ENCODE measurements around the gene ADARB1.

DNA sequence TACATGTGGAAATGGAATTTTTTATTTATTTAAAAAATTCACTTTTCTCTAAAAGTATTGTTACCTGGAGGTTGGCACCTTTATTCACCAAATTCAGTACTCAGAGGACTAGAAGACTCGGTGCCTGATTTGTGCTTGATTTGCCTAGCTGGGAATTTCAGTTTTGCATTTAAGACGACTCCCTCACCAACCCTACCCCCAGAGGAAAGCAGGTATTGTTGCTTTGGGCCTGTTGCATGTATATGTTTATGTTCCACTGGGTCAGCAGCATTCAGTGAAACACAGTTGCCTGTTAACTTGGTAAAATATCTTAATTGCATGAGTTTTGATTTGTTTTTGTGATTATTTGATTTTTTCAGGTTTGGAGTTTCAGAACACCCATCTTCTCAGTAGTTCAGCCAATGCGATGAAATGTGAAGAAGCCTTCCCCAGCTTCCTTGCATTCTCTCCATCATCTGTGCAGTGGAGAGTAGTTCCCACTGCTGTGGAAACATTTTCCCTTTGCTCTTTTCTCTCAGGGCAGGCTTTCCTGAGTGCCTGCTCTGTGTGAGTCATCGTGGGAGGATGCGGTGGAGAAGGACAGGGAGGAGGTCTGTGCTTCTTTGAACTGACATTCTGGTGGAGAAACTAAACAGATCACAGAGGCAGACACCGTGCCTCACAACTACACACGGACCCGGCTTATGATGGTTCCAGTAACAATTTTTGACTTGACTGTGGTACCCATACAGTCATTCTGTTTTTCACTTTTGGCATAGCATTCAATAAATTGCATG lies 6.4 kb downstream of the ADARB1 start:
- TF ChIP-seq, protein P1, sequence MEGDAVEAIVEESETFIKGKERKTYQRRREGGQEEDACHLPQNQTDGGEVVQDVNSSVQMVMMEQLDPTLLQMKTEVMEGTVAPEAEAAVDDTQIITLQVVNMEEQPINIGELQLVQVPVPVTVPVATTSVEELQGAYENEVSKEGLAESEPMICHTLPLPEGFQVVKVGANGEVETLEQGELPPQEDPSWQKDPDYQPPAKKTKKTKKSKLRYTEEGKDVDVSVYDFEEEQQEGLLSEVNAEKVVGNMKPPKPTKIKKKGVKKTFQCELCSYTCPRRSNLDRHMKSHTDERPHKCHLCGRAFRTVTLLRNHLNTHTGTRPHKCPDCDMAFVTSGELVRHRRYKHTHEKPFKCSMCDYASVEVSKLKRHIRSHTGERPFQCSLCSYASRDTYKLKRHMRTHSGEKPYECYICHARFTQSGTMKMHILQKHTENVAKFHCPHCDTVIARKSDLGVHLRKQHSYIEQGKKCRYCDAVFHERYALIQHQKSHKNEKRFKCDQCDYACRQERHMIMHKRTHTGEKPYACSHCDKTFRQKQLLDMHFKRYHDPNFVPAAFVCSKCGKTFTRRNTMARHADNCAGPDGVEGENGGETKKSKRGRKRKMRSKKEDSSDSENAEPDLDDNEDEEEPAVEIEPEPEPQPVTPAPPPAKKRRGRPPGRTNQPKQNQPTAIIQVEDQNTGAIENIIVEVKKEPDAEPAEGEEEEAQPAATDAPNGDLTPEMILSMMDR (conservative IDR thresholded peaks at IDR 0.05), result no peak
- TF ChIP-seq EZH2 (IDR thresholded peaks at IDR 0.05; ENCODE audit: low read depth), result no peak
